Measurements from ENCODE around the gene PCDHGA11.
A peak's percentile ranks its signal among the peaks of the same experiment; 100 is the strongest.
"Not testable (repeated sequence)": the region's sequence is repeated elsewhere in the genome, so short reads cannot be mapped to it uniquely, and the experiment has no call there.

The PCDHGA11 gene

DNA sequence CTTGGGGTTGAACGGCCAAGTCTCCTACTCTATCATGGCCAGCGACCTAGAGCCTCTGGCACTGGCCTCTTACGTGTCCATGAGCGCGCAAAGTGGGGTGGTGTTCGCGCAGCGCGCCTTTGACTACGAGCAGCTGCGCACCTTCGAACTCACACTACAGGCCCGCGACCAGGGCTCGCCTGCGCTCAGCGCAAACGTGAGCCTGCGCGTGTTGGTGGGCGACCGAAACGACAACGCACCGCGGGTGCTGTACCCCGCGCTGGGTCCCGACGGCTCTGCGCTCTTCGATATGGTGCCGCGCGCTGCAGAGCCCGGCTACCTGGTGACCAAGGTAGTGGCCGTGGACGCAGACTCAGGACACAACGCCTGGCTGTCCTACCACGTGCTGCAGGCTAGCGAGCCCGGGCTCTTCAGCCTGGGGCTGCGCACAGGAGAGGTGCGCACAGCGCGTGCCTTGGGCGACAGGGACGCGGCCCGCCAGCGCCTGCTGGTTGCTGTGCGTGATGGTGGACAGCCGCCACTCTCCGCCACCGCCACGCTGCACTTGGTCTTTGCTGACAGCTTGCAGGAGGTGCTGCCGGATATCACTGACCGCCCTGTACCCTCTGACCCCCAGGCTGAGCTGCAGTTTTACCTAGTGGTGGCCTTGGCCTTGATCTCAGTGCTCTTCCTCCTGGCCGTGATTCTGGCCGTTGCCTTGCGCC is 21.1 kb upstream of the PCDHGA11 start:
- no peak for DNase-seq

DNA sequence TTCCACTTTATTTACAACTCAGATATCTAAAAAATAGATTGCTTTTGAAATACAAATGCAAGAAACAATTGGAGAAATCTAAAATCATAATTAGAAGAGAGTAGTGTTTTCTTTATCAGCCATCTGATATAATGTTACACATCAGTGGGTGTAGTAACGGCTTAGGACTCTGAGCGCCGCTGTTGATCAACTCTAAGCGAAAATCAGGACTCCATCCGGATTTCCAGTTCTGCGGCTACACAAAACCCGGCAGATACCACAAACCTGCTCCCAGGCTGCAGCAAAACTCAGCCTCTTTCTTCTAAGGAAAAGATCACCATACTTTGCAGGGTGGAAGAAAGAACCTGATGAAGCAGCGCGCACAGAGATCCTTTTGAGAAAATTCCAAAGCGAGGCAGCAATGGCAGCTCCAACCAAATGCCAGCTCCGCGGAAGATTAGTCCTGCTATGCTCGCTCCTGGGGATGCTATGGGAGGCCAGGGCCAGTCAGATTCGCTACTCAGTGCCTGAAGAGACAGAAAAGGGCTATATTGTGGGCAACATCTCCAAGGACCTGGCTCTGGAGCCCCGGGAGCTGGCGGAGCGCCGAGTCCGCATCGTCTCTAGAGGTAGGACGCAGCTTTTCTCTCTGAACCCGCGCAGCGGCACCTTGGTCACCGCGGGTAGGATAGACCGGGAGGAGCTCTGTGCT is 18.2 kb upstream of the PCDHGA11 start, which contains the start of gene PCDHGA9:
PCDHGA9 (plus strand) TSS at position 226 of the 691 bp plus-strand sequence; CDS start at position 401, 175 bp downstream.
- no peak for DNase-seq

GRCh38 chr5:141403387-141403786 is 17.5 kb upstream of the PCDHGA11 start:
- DNase-seq, result no peak

GRCh38 chr5:141407790-141408505 is 12.9 kb upstream of the PCDHGA11 start, which contains the start of gene PCDHGB6:
TSS of gene PCDHGB6 (plus strand) at chr5:141408021. CDS start at chr5:141408203, 182 bp downstream.
- DNase-seq, result peak; percentile 8

DNA sequence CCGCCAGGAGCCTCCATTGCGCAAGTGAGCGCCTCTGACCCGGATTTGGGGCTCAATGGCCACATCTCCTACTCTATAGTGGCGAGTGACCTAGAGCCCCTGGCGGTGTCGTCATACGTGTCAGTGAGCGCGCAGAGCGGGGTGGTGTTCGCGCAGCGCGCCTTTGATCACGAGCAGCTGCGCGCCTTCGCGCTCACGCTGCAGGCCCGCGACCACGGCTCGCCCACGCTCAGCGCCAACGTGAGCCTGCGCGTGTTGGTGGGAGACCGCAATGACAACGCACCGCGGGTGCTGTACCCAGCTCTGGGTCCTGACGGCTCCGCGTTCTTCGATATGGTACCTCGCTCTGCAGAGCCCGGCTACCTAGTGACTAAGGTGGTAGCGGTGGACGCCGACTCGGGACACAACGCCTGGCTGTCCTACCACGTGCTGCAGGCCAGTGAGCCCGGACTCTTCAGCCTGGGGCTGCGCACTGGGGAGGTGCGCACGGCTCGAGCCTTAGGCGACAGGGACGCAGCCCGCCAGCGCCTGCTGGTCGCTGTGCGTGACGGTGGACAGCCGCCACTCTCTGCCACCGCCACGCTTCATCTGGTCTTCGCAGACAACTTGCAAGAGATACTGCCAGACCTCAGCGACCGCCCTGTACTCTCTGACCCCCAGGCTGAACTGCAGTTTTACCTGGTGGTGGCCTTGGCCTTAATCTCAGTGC is 11.1 kb upstream of the PCDHGA11 start:
- DNase-seq, result no peak

- DNase-seq, result no peak
These were observed 9.3 kb upstream of the PCDHGA11 start for GRCh38 chr5:141411575-141411974.

- peak; percentile 52 for DNase-seq
These were observed 7.9 kb upstream of the PCDHGA11 start, which contains the start of gene PCDHGA10 for GRCh38 chr5:141412854-141413539. TSS of gene PCDHGA10 (plus strand) at chr5:141412987. CDS start at chr5:141413176, 189 bp downstream.

DNA sequence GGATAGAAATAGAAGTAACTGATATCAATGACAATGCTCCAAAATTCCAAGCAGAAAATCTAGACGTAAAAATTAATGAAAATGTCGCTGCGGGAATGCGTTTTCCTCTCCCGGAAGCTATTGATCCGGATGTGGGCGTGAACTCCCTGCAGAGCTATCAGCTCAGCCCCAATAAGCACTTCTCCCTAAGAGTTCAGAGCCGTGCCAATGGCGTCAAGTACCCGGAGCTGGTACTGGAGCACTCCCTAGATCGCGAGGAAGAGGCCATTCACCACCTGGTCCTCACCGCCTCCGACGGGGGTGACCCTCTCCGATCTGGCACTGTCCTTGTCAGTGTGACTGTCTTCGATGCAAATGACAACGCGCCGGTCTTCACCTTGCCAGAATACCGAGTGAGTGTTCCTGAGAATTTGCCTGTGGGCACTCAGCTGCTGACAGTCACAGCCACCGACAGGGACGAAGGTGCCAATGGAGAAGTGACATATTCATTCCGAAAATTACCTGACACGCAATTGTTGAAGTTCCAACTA is 7.2 kb upstream of the PCDHGA11 start:
- DNase-seq, result no peak

DNA sequence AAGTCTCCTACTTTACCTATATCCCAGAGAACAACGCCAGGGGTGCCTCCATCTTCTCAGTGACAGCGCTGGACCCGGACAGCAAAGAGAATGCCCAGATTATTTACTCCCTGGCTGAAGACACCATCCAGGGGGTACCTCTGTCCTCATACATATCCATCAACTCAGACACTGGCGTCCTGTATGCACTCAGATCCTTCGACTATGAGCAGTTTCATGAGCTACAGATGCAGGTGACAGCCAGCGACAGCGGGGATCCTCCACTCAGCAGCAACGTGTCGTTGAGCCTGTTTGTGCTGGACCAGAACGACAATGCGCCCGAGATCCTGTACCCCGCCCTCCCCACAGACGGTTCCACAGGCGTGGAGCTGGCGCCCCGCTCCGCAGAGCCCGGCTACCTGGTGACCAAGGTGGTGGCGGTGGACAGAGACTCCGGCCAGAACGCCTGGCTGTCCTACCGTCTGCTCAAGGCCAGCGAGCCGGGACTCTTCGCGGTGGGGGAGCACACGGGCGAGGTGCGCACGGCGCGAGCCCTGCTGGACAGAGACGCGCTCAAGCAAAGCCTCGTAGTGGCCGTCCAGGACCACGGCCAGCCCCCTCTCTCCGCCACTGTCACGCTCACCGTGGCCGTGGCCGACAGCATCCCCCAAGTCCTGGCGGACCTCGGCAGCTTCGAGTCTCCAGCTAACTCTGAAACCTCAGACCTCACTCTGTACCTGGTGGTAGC is 6.1 kb upstream of the PCDHGA11 start:
- DNase-seq, result not testable (repeated sequence)

- not testable (repeated sequence) for DNase-seq
These were observed 5.6 kb upstream of the PCDHGA11 start for GRCh38 chr5:141415275-141415618.

GRCh38 chr5:141417494-141418172 is 3.2 kb upstream of the PCDHGA11 start, which contains the start of gene PCDHGB7:
TSS of gene PCDHGB7 (plus strand) at chr5:141417677. CDS start at chr5:141417860, 183 bp downstream.
- peak; percentile 30 for DNase-seq

DNA sequence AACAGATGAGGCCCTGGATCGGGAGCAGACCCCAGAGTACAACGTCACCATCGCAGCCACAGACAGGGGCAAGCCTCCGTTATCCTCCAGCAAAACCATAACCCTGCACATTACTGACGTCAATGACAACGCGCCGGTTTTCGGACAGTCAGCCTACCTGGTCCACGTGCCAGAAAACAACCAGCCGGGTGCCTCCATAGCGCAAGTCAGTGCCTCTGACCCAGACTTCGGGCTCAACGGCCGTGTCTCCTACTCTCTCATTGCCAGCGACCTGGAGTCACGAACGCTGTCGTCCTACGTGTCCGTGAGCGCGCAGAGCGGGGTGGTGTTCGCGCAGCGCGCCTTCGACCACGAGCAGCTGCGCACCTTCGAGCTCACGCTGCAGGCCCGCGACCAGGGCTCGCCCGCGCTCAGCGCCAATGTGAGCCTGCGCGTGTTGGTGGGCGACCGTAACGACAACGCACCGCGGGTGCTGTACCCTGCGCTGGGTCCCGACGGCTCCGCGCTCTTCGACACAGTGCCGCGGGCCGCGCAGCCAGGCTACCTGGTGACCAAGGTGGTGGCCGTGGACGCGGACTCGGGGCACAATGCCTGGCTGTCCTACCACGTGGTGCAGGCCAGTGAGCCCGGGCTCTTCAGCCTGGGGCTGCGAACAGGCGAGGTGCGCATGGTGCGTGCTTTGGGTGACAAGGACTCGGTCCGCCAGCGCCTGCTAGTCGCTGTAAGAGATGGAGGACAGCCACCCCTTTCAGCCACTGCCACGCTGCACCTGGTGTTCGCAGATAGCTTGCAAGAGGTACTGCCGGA is 1.6 kb upstream of the PCDHGA11 start:
- no peak for DNase-seq

- no peak for DNase-seq
These were observed 621 bp downstream of the PCDHGA11 start for GRCh38 chr5:141421489-141421855.

DNA sequence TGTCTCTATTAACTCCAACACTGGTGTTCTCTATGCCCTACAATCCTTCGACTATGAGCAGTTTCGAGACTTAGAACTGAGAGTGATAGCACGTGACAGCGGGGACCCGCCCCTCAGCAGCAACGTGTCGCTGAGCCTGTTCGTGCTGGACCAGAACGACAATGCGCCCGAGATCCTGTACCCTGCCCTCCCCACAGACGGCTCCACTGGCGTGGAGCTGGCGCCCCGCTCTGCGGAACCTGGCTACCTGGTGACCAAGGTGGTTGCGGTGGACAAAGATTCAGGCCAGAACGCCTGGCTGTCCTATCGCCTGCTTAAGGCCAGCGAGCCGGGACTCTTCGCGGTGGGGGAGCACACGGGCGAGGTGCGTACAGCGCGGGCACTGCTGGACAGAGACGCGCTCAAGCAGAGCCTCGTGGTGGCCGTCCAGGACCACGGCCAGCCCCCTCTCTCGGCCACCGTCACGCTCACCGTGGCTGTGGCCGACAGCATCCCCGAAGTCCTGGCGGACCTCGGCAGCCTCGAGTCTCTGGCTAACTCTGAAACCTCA is 2.0 kb downstream of the PCDHGA11 start:
- no peak for DNase-seq

GRCh38 chr5:141427783-141428426 is 7.1 kb downstream of the PCDHGA11 start:
- no peak for DNase-seq

GRCh38 chr5:141430332-141431113 is 9.7 kb downstream of the PCDHGA11 start, which contains the start of gene PCDHGA12:
TSS of gene PCDHGA12 (plus strand) at chr5:141430507. CDS start at chr5:141430760, 253 bp downstream.
- DNase-seq, result no peak

DNA sequence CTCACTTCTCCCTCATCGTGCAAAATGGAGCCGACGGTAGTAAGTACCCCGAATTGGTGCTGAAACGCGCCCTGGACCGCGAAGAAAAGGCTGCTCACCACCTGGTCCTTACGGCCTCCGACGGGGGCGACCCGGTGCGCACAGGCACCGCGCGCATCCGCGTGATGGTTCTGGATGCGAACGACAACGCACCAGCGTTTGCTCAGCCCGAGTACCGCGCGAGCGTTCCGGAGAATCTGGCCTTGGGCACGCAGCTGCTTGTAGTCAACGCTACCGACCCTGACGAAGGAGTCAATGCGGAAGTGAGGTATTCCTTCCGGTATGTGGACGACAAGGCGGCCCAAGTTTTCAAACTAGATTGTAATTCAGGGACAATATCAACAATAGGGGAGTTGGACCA is 10.4 kb downstream of the PCDHGA11 start:
- DNase-seq, result no peak

- DNase-seq, result not testable (repeated sequence)
These were observed 11.5 kb downstream of the PCDHGA11 start for GRCh38 chr5:141432308-141432707.
